ENCODE measurements around the gene LCN1. TPM values are rescaled to one million over a fixed set of nuclear protein-coding genes. Genes with fewer than 3 reads are reported as not detected.
A peak's percentile ranks its signal among the peaks of the same experiment; 100 is the strongest.

LCN1 gene
- total and polyA plus RNA-seq, 2 donors (not counting 3 experiments of a cell fraction or from before 2014, with no cell fraction given) = not detected

GRCh38 chr9:135500525-135501260 lies 20.5 kb upstream of the LCN1 start, which contains the start of gene MRPS2:
TSS of gene MRPS2 (plus strand) at chr9:135500682. CDS start at chr9:135500711, 29 bp downstream.
- no peaks in the 10 kb centered on the region for H3K9me1 ChIP-seq (replicated peaks; ENCODE audit: control insufficient read depth, extremely low read depth, insufficient read depth, low read length)
- ChIA-PET POLR2A (no interaction called here), CTCF (interaction anchor here (1.0 to 1.2 kb wide), 3 partner anchors 18 to 53 kb away, joined by 4 to 8 read pairs (median 4); no protein-coding TSS in a partner anchor)
- peaks cover 2 to 28% of the 10 kb centered on the region in 2 experiments for H3K36me3 ChIP-seq (ENCODE audit: control insufficient read depth in 2 of 2, extremely low read depth in 1 of 2, insufficient read depth in 2 of 2, low read length in 2 of 2)
- dilution Hi-C loops (cut with MboI; ENCODE audit: extremely low pct_ligation_motif_present, low sequenced_read_pairs) = no loop called here
- H3K27ac ChIP-seq (ENCODE audit: insufficient read depth, low read depth, low read length) = peak within 1 kb of the TSS; percentile 54
- H2AFZ ChIP-seq (ENCODE audit: low read depth, low read length) = peak within 1 kb of the TSS; percentile 91
- peak within 1 kb of the TSS; percentile 58 to 92 (median 72) for H3K4me3 ChIP-seq (replicated peaks in 1 of 3; ENCODE audit: insufficient read depth in 1 of 3, low read depth in 1 of 3, low read length in 3 of 3)
- H3K4me1 ChIP-seq (ENCODE audit: control insufficient read depth, extremely low read depth, insufficient read depth, low read length) = peaks cover 14% of the 10 kb centered on the region
- FAIRE-seq = peak; percentile 93
- peak; percentile 84 for DNase-seq (ENCODE audit: low read depth, low spot score)
- BruUV-seq (replicated peaks) = TSS peak; percentile 45
- intact Hi-C loops (cut with micrococcal nuclease) = loop anchor here (5.0 kb wide), 1 partner anchor 102 kb away; no protein-coding TSS in a partner anchor
- peak within 1 kb of the TSS; percentile 79 for H3K9ac ChIP-seq (replicated peaks; ENCODE audit: extremely low read depth, insufficient read depth, low read length)
- TF ChIP-seq EZH2 (IDR thresholded peaks at IDR 0.05; ENCODE audit: borderline replicate concordance, low read depth, low read length, severe bottlenecking) = no peak
- no peak for TF ChIP-seq JUN (IDR thresholded peaks at IDR 0.05; ENCODE audit: borderline replicate concordance, insufficient read depth, insufficient read length, low read depth)
- TF ChIP-seq MAX (IDR thresholded peaks at IDR 0.05; ENCODE audit: insufficient read depth, insufficient read length) = peak; percentile 33
- TF ChIP-seq GATA2 (IDR thresholded peaks at IDR 0.05; ENCODE audit: insufficient read depth, insufficient read length, low read depth, low read length) = no peak
- TF ChIP-seq, protein P1, sequence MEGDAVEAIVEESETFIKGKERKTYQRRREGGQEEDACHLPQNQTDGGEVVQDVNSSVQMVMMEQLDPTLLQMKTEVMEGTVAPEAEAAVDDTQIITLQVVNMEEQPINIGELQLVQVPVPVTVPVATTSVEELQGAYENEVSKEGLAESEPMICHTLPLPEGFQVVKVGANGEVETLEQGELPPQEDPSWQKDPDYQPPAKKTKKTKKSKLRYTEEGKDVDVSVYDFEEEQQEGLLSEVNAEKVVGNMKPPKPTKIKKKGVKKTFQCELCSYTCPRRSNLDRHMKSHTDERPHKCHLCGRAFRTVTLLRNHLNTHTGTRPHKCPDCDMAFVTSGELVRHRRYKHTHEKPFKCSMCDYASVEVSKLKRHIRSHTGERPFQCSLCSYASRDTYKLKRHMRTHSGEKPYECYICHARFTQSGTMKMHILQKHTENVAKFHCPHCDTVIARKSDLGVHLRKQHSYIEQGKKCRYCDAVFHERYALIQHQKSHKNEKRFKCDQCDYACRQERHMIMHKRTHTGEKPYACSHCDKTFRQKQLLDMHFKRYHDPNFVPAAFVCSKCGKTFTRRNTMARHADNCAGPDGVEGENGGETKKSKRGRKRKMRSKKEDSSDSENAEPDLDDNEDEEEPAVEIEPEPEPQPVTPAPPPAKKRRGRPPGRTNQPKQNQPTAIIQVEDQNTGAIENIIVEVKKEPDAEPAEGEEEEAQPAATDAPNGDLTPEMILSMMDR (IDR thresholded peaks at IDR 0.05; ENCODE audit: extremely low read depth in 1 of 2, insufficient read depth in 1 of 2, low read depth in 1 of 2, low read length in 2 of 2) = peak; percentile 87 to 90
- TF ChIP-seq POLR2AphosphoS5 (IDR thresholded peaks at IDR 0.05; ENCODE audit: insufficient read depth, low read depth, low read length) = peak; percentile 73
- TF ChIP-seq MYC (IDR thresholded peaks at IDR 0.05; ENCODE audit: low read depth, low read length) = peak; percentile 87
- no peak for TF ChIP-seq FOS (IDR thresholded peaks at IDR 0.05; ENCODE audit: borderline replicate concordance, insufficient read depth, low read length)
- peak; percentile 36 for TF ChIP-seq POLR2A (IDR thresholded peaks at IDR 0.05; ENCODE audit: low read depth, low read length)
- peaks cover 21% of the 10 kb centered on the region for H3K79me2 ChIP-seq (ENCODE audit: control insufficient read depth, insufficient read depth, low read length)
- no peaks in the 10 kb centered on the region for H3K9me3 ChIP-seq (replicated peaks; ENCODE audit: control insufficient read depth, insufficient read depth, low read length)
- no peaks in the 10 kb centered on the region for H3K27me3 ChIP-seq (ENCODE audit: control insufficient read depth in 2 of 2, insufficient read depth in 2 of 2, low read length in 2 of 2)
- peak within 1 kb of the TSS; percentile 92 for H3K4me2 ChIP-seq (ENCODE audit: insufficient read depth, low read length)
- H4K20me1 ChIP-seq (replicated peaks; ENCODE audit: control insufficient read depth, extremely low read depth, insufficient read depth, low read length) = no peaks in the 10 kb centered on the region
